ENCODE results near the gene HEATR5B. TPM values are rescaled to one million over a fixed set of nuclear protein-coding genes. Genes with fewer than 3 reads are reported as not detected.
"Not testable (repeated sequence)": the region's sequence is repeated elsewhere in the genome, so short reads cannot be mapped to it uniquely, and the experiment has no call there.

Gene HEATR5B
- polyA plus RNA-seq, 4 donors, result 18.3 to 25.9 (median 22.9) TPM

DNA sequence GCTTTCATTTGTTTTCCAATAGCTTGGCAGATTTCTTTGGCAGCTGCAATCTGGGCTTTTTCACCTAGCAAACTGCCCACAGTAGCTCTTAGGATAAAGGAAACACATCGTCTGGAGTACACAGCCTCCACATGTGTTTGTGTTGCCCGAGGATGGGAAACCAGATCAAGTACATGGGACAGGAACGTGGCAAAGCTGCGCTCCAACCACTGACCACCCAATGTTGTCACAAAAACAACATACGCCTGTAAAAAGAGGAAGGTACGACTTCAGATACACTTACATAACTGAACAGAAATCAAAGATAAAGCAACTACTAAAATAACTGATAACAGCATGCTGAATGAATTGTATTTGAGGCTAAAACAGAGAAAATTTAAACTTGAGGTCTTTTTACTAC lies 15.5 kb downstream of the HEATR5B start:
- no peak for DNase-seq (ENCODE audit: low read depth in 4 of 4, low spot score in 2 of 4)

DNA sequence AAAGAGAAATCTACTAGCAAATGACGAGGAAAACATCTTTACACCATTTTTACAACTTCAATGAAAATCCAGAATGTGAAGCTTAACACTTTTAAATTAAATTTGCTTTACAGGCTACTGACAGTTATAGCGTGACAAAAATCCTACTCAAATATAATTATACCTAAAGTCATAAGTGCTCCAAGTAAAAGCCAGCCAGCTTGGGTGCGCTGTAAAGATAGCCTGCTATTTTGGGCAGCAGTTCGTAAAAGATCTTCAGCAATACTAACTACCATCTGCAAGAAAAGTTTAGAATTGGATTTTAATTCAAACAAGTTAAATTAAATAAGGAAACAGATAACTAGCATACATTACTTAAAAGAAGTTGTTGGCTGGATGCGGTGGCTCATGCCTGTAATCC lies 22.4 kb downstream of the HEATR5B start:
- no peak for DNase-seq (ENCODE audit: low read depth in 4 of 4, low spot score in 2 of 4)

DNA sequence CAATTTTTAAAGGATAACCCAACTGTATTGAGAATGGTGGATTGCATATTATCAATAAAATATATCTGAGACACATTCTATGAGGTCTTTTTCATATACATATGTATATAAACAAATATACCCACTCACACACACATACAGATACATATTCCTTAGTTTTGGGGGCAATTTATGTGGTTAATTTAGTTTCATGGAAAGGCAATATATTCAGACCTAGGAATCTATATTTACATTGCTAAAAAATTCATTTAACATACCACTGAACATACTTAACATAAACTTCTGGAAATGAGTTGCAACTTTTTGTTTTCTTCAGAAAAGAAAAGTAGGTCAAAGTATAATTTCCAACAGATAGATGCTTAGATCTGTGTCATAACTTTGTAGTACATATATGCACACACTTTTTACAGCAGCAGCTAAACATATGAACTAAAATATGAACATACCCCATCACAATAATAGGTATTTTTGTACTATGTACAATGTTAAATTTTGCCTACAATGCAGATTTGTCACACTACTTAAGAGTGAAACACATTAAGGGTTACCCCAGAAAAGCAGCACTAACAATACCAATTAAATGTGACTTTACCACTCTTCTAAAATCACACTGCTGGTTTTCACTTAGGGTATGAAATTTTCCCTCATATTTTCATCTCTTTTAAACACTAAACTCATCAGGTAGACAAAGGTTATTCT lies 23.0 kb downstream of the HEATR5B start:
- DNase-seq (ENCODE audit: low read depth in 4 of 4, low spot score in 2 of 4), result no peak

DNA sequence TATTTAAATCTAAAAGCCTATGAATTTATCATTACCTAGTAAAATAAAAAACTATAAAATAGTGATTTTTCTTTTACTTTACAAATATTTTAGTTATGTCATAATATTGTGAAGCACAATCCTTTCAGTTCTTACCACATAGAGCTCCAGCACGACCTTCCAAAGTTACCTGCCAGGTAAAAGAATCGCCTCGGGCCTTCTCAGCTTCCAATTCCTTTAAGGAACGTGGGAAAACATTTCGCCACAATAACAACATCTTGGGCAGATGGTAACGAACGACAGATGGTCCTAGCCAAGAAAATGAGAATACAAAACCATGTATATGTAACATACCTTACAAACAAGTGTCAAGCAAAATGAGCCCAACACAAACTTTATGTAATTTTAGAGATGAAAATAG lies 23.7 kb downstream of the HEATR5B start:
- no peak for DNase-seq (ENCODE audit: low read depth in 4 of 4, low spot score in 2 of 4)

DNA sequence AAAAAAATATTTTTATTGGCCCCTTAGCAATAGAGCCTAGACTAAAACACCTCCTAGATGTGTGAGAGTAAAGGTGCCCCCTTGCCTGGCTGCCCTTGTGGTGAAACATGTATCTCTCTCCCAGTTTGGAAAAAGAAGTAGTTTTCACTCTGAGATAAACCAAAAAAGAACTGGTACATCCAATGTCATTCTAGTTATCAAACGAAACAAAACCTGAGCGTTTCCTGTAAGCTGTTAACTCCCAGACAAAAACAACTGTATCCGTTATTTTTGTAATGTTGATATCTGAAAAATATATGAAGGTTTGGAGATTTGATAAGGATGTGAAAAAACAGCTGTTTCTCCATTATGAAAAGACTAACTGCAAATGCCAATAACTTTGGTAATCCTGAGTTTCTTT lies 24.3 kb downstream of the HEATR5B start:
- DNase-seq (ENCODE audit: low read depth in 4 of 4, low spot score in 2 of 4), result no peak

DNA sequence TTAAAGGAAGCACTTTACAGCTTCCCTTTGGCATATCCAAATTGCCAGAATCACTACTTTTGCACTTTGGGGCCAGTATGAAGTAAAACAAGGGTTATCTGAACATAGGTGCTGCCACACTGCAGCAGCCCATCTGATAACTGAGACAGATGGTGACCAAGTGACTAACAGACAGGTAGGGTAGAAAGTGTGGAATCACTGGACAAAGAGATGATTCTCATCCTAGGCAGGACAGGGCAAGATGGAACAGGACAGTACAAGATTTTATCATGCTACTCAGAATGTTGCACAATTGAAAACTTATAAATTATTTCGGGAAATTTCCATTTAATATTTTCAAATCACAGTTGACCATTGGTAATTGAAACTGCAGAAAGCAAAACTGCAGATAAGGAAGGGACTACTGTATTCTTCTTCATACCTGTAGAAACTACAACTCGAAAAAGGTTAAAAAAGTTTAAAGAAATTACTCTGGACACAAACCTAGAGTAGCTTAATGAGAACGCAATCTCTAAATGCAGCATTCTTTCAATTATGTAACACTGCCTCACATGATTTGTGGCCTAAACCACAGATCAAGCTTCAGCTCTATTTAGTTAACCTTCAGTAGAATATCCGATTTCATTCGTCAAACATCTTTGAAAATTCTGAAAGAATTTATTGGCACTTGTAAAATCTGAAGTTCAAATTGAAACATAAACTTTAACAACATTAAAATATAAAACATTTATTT lies 31.4 kb downstream of the HEATR5B start:
- DNase-seq (ENCODE audit: low read depth in 4 of 4, low spot score in 2 of 4), result no peak

DNA sequence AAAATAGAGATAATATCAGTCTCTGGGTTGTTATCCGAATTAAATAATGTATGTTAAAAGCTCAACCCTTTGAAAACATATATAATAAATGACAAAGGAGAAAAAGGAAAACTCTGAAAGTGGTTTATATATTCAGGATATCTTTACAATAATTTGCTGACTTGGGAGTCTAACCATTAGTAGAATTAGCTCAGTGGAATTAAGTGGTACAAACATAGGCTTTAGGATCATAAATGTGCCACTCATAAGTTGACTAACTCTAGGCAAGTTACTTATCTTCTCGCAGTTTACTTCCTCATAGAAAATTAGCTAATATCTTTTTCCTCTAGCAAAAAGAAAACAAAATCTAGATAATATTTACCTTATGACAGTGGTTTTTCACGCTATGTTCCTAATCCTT lies 44.6 kb downstream of the HEATR5B start:
- DNase-seq (ENCODE audit: low read depth in 4 of 4, low spot score in 2 of 4), result no peak

DNA sequence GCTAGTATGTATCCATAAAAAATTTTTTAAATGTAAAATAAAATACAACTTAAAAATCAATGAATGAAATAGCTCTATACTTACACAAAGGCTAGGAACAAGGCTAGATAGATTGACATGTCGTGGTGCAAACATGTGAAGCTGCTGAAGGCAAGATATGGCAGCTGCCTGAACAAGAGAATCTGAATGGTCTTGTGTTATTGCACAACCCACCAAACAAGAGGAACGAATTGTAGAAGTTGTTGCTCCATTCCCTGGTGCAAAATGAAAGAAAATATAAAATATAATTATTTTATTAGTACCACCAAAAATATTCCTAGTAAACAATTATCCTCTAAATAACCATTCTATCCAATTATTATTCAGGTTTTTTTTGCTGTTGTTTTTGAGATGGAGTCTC lies 46.4 kb downstream of the HEATR5B start:
- no peak for DNase-seq (ENCODE audit: low read depth in 4 of 4, low spot score in 2 of 4)

DNA sequence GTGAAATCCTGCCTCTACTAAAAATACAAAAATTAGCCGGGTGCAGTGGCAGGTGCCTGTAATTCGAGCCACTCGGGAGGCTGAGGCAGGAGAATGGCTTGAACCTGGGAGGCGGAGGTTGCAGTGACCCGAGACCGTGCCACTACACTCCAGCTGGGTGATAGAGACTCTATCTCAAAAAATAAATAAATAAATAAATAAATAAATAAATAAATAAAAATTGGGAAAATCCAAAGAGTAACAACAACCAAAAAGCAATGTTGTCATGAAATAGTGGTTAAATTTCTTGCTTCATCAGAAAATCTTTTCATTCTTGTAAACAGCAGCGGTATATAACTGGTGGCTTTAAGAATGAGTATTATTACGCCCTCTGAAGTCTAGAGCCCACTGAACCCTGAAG lies 54.4 kb downstream of the HEATR5B start:
- DNase-seq (ENCODE audit: low read depth in 4 of 4, low spot score in 2 of 4), result no peak

DNA sequence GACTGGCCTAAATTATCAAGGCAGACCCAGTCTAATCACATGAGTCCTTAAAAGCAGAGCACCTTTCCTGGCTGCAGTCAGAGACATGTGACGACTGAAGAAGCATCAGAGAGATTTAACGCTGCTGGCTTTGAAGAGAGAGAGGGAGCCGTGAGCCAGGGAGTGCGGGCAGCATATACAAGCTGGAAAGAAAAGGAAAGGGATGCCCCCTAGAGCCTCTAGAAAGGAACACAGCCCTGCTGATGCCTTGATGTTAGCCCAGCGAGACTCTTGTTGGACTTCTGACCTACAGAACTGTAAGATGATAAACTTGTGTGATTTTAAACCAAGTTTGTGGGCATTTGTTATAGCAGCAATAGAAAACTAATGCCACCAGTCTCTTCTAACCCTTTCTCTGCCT lies 58.1 kb downstream of the HEATR5B start:
- no peak for DNase-seq (ENCODE audit: low read depth in 4 of 4, low spot score in 2 of 4)

DNA sequence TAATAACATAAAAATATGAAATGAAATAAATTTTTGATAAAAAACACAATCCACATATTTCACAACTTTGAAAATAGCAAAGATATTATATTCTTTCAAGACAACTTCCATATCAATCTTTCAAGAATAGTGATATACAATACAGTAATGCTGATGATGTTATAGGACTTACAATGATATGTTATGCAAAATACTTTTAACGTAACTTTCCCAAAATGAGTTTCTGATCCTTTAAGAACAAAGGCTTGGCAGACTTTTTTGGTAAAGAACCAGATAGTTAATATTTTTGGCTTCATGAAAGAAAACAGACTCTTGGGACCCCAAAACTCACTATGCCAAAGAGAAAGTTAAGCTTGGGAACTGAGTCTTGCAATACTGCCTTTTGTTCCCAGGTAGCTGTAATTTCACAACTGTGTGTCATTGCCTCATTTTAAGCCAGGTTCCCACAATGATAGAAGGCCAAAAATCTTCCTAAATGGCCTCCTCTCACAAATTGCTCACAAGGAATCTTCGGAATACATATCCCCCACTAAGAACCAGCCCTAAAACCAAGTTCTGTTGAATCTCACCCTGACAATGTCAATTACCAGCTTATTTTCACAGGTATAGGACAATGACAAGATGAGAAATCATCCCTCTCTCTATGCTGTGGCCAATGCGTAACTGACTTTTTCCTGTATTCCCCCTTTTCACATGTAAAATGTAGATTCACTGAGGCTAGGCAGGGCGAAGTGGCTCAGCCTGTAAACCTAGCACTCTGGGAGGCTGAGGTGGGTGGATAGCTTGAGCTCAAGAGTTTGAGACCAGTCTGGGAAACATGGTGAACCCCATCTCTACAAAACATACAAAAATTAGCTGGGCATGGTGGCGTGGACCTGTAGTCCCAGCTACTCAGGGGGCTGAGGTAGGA lies 63.0 kb downstream of the HEATR5B start:
- no peak for DNase-seq (ENCODE audit: low read depth in 4 of 4, low spot score in 2 of 4)

DNA sequence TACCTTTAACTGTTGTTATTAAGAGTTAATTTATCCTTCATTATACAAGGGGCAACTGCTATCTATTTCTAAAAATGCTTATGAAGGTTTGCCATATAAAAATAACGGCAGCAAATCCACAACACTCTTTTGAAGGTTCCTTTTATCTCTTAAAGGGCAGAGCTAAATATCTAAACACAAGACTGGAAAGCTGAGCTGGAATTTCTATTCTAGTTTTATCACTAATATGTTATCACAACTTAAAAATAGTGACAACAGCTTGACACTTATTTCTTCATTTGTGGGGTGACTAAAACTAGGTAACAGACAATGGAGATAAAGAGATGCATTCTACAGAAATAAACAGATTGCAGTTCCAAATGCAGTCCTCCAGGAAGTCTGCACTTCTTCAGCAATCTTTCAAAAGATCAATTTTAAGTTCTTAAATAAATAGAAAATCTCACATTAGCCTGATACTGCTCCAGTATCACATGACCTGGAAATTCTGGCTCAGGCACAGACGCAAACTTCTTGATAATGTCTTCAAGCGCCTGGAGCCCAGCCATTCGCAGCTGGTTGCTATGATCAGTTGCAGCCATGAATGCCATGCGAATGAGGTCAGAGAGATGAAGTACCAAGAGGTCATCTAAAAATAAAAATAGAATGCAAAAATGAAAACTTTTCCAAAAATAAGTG lies 63.8 kb downstream of the HEATR5B start:
- no peak for DNase-seq (ENCODE audit: low read depth in 4 of 4, low spot score in 2 of 4)

DNA sequence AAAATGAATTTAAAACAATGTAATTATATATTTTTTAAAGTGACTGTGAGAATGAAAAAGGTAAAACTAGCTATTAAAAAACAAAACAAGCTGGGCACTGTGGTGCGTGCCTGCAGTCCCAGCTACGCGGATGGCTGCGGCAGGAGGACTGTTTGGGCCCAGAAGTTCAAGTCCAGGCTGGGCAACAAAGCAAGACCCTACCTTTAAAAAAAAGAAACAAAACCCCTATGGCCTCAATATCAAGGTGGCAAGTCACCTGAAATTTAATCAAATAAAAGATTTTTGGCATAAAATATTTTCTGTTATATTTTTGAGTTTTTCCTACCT lies 70.9 kb downstream of the HEATR5B start:
- DNase-seq (ENCODE audit: low read depth in 4 of 4, low spot score in 2 of 4), result no peak

DNA sequence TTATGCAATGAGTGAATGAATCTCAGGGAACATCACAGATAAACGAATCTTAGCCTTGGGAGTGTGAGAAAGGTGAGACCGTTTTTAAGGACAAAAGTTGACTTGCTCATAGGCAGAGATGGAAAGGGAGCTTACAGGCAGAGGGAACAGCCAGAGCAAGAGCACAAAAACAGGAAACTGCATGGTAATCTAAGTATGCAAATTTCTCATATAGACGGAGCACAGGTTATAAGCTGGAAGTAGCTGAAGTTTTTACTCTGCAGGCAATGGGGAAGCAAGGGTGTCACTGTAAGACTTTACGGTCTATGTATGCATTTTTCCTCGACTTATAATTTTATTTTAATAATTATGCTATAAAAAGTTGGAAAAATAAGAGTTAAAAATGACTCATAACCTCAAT lies 73.0 kb downstream of the HEATR5B start:
- no peak for DNase-seq (ENCODE audit: low read depth in 4 of 4, low spot score in 2 of 4)

DNA sequence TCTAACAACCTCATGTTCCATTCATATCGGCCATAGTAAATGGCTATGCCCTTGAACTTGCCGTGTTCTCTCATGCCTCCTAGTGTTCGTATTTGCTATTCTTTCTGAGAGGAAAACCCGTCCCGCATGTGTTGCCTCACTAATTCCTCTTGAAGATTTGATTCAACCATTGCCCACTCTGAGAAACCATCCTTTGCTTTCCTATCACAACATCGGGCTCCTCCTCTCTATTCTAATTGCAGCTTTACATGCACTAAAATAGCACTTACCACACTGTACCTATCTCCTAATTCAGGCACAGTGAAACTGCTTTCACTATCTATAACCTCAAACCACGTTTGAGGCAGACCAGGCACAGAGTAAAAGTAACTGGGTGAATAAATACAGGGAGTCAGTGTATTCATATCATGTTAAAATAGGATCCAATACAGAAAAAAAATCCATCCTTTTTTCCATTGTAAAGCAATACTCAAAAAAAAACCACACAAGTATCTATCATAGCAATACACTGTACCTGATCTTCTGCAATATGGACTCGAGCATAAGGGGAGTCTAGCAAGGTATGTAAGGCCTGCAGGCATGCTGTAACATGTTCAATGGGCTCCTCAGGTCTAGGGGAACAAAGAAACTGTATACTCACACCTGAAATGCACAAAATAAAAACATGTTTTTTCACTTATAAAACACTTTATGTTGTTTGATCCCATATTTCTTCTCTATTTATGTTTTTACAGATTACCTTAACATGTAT lies 78.9 kb downstream of the HEATR5B start:
- DNase-seq (ENCODE audit: low read depth in 4 of 4, low spot score in 2 of 4), result no peak

DNA sequence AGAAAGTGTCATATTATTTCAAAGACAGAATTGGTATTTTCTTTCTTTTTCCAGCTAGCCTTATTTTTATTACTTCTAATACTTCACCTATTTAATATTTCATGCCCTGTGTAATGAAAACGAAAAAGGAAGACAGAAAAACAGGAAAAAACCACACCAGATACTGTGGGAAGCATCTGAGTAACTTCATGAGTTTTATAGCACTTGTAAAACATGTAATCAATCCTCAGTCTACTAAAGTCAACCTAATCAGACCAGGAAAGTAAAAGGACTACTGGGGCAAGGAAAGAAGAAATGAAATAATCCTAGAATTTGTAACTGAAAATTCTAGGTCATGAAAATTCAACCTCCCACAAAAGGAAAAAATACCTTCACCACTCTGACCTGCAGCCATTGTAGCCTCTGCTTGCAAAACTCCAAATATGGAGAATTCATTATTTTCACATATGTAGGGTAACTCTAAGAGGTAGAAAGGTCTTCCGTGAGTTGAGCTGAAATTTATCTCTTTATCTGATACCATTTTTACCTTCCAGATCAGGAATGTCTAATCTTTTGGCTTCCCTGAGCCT lies 83.1 kb downstream of the HEATR5B start:
- no peak for DNase-seq (ENCODE audit: low read depth in 4 of 4, low spot score in 2 of 4)

DNA sequence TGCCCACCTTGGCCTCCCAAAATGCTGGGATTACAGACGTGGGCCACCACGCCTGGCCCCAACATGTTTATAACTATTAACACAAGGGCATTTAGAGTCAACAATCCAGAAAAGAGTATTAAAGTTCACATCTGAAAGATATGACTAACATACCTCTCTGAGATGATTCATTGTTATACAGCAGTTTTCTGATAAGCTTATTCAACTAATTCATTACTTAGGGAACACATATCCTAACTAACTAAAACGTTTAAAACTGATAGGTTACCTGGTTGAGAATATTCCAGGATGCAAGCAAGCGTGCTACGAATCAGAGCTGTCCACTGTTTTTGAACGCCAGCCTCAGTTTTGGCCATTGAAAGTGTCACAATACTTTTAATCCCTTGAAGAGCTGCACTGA lies 83.9 kb downstream of the HEATR5B start:
- no peak for DNase-seq (ENCODE audit: low read depth in 4 of 4, low spot score in 2 of 4)

DNA sequence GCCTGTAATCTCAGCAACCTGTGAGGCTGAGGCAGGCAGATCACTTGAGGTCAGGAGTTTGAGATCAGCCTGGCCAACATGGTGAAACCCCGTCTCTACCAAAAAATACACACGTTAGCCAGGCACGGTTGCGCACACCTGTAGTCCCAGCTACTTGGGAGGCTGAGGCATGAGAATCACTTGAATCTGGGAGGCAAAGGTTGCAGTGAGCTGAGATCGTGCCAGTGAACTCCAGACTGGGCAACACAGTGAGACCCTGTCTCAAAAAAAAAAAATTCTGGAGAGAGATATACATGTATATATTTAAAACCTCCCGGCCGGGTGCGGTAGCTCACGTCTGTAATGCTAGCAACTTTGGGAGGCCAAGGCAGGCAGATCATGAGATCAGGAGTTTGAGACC lies 84.8 kb downstream of the HEATR5B start:
- not testable (repeated sequence) for DNase-seq (ENCODE audit: low read depth in 4 of 4, low spot score in 2 of 4)

DNA sequence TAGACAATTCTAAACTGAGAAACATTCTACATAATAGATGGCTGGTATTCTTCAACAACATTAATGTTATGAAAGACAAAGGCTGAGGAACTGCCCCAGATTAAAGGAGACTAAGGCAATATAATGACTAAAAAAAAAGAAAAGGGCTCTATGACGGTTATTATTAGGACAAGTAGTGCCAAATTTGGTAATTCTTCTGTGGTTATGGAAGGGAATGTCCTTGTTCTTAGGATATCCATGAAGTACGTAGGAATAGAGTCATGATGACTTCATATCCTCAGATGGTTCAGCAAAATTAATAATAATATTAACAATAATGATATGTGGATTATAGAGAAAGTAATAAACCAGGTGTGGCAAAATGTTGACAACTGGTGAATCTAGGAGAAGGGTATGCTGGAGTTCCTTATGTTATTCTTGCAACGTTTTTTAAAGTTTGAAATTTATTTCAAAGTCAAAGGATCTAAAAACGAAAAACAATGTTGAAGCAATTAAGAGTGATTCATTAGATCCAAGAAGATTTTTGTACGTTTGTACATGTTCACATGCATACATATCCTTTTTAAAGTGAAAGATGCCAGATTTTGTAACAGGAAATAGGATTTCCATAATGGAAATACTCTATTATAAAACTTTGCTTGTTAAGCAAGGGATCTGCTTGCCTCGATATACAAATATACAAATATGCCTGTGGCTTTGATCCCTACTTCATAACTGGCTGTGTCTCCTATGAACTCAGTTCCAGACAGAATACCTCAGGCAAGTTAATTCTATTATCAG lies 90.1 kb downstream of the HEATR5B start:
- DNase-seq (ENCODE audit: low read depth in 4 of 4, low spot score in 2 of 4), result no peak
